AML-193 (cell line): ENCODE measurements around the gene CREB3L1.

ENCODE experiments used
- DNase-seq, 2 experiments: peaks; one replicate each; lab custom pipeline; 2025; lab: John Stamatoyannopoulos, UW

Gene CREB3L1

GRCh38 chr11:46275964-46276641 lies 1.4 kb upstream of the CREB3L1 start:
- DNase-seq, result no peak

GRCh38 chr11:46277313-46277621 lies 195 bp upstream of the CREB3L1 start:
- DNase-seq, result no peak

- no peak for DNase-seq
Measured at GRCh38 chr11:46278387-46279125, 1.1 kb downstream of the CREB3L1 start.

GRCh38 chr11:46279126-46280099 lies 2.0 kb downstream of the CREB3L1 start:
- DNase-seq, result no peak

GRCh38 chr11:46280706-46281105 lies 3.2 kb downstream of the CREB3L1 start:
- no peak for DNase-seq

- no peak for DNase-seq
Measured at GRCh38 chr11:46281371-46281831, 3.9 kb downstream of the CREB3L1 start.

- DNase-seq, result no peak
Measured at GRCh38 chr11:46285173-46285572, 7.7 kb downstream of the CREB3L1 start.

- DNase-seq, result no peak
Measured at GRCh38 chr11:46285594-46286033, 8.2 kb downstream of the CREB3L1 start.

GRCh38 chr11:46286789-46287188 lies 9.3 kb downstream of the CREB3L1 start:
- DNase-seq, result no peak

- no peak for DNase-seq
Measured at GRCh38 chr11:46288451-46288850, 11.0 kb downstream of the CREB3L1 start.

GRCh38 chr11:46290011-46290410 lies 12.5 kb downstream of the CREB3L1 start:
- DNase-seq, result no peak

- DNase-seq, result no peak
Measured at GRCh38 chr11:46290598-46291309, 13.3 kb downstream of the CREB3L1 start.

- DNase-seq, result no peak
Measured at GRCh38 chr11:46291441-46292150, 14.1 kb downstream of the CREB3L1 start.

GRCh38 chr11:46293066-46293465 lies 15.6 kb downstream of the CREB3L1 start:
- no peak for DNase-seq

GRCh38 chr11:46293641-46294103 lies 16.2 kb downstream of the CREB3L1 start:
- no peak for DNase-seq

- DNase-seq, result no peak
Measured at GRCh38 chr11:46294365-46295309, 17.2 kb downstream of the CREB3L1 start.

GRCh38 chr11:46295312-46296058 lies 18.0 kb downstream of the CREB3L1 start:
- DNase-seq, result peak; percentile 18 to 34

- DNase-seq, result no peak
Measured at GRCh38 chr11:46296059-46296527, 18.6 kb downstream of the CREB3L1 start.
